ENCODE data around the gene DLG1.
"Not testable (repeated sequence)": the region's sequence is repeated elsewhere in the genome, so short reads cannot be mapped to it uniquely, and the experiment has no call there.

DNA sequence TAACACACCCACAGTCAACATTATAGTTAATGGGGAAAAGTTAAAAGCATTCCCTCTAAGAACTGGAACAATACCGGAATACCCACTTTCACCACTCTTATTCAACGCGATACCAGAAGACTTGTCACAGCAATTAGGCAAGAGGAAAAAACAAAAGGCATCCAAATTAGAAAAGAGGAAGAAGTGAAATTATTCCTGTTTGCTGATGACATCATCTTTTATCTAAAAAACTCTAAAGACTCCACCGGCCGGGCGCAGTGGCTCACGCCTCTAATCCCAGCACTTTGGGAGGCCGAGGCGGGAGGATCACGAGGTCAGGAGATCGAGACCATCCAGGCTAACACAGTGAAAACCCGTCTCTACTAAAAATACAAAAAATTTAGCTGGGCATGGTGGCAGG is 97.6 kb downstream of the DLG1 start:
- TF ChIP-seq, protein P1, sequence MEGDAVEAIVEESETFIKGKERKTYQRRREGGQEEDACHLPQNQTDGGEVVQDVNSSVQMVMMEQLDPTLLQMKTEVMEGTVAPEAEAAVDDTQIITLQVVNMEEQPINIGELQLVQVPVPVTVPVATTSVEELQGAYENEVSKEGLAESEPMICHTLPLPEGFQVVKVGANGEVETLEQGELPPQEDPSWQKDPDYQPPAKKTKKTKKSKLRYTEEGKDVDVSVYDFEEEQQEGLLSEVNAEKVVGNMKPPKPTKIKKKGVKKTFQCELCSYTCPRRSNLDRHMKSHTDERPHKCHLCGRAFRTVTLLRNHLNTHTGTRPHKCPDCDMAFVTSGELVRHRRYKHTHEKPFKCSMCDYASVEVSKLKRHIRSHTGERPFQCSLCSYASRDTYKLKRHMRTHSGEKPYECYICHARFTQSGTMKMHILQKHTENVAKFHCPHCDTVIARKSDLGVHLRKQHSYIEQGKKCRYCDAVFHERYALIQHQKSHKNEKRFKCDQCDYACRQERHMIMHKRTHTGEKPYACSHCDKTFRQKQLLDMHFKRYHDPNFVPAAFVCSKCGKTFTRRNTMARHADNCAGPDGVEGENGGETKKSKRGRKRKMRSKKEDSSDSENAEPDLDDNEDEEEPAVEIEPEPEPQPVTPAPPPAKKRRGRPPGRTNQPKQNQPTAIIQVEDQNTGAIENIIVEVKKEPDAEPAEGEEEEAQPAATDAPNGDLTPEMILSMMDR (IDR thresholded peaks at IDR 0.05; ENCODE audit: poor library complexity) = not testable (repeated sequence)
- not testable (repeated sequence) for TF ChIP-seq EZH2phosphoT487 (IDR thresholded peaks at IDR 0.05; ENCODE audit: low read depth, severe bottlenecking, unreplicated experiment)
